Measurements from ENCODE around the gene KCNS3. TPM values are rescaled to one million over a fixed set of nuclear protein-coding genes. Genes with fewer than 3 reads are reported as not detected.

KCNS3 gene
- total RNA-seq, 2 donors from 2014 or later: not detected

DNA sequence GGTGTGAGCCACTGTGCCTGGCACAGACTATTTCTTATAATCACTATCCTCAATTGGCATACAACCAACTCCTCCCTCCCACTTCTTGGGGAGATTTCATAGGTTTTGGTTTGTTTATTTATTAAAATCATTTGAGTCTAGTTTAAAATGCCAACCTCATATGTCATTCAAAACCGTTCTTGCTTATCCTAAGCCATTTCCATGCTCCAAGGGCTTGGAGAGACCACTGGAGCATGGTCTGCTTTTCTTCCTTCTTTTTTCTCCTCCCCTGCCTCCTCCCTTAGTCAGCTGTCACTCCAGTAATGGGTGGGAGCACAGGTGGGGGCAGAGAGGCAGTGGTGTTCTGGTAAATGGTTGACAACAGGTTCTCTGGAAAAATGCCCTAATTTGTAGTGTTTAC lies 20.4 kb upstream of the KCNS3 start:
- no peak for ATAC-seq (replicated peaks)
- no peak overlapping the region for H3K4me3 Mint-ChIP-seq
- H3K36me3 Mint-ChIP-seq (ENCODE audit: low read depth): no peaks in the 10 kb centered on the region
- no peak overlapping the region for H3K27ac Mint-ChIP-seq
- no peaks in the 10 kb centered on the region for H3K9me3 Mint-ChIP-seq
- H3K27me3 Mint-ChIP-seq: peaks cover 44% of the 10 kb centered on the region
- no peaks in the 10 kb centered on the region for H3K4me1 Mint-ChIP-seq

GRCh38 chr2:17863539-17863938 lies 14.9 kb upstream of the KCNS3 start:
- Mint-ChIP-seq H3K9me3 (no peaks in the 10 kb centered on the region), H3K27ac (no peak overlapping the region), H3K36me3 (ENCODE audit: low read depth) (no peaks in the 10 kb centered on the region), H3K27me3 (peaks cover 26% of the 10 kb centered on the region), H3K4me1 (no peaks in the 10 kb centered on the region), H3K4me3 (no peak overlapping the region)
- ATAC-seq (replicated peaks): no peak

GRCh38 chr2:17864676-17865075 lies 13.8 kb upstream of the KCNS3 start:
- H3K27ac Mint-ChIP-seq: no peak overlapping the region
- H3K27me3 Mint-ChIP-seq: peaks cover 21% of the 10 kb centered on the region
- no peak for ATAC-seq (replicated peaks)
- no peak overlapping the region for H3K4me3 Mint-ChIP-seq
- no peaks in the 10 kb centered on the region for H3K9me3 Mint-ChIP-seq
- H3K4me1 Mint-ChIP-seq: no peaks in the 10 kb centered on the region
- no peaks in the 10 kb centered on the region for H3K36me3 Mint-ChIP-seq (ENCODE audit: low read depth)

- Mint-ChIP-seq H3K27me3 (peaks cover 16% of the 10 kb centered on the region), H3K9me3 (no peaks in the 10 kb centered on the region), H3K4me3 (no peak overlapping the region), H3K27ac (no peak overlapping the region), H3K4me1 (no peaks in the 10 kb centered on the region), H3K36me3 (ENCODE audit: low read depth) (no peaks in the 10 kb centered on the region)
- no peak for ATAC-seq (replicated peaks)
These were observed 11.3 kb upstream of the KCNS3 start for GRCh38 chr2:17867133-17867532.

GRCh38 chr2:17869128-17869527 lies 9.3 kb upstream of the KCNS3 start:
- Mint-ChIP-seq H3K27me3 (peaks cover 19% of the 10 kb centered on the region), H3K4me1 (no peaks in the 10 kb centered on the region), H3K4me3 (no peak overlapping the region), H3K9me3 (no peaks in the 10 kb centered on the region), H3K36me3 (ENCODE audit: low read depth) (no peaks in the 10 kb centered on the region), H3K27ac (no peak overlapping the region)
- peak; percentile 26 for ATAC-seq (replicated peaks)

DNA sequence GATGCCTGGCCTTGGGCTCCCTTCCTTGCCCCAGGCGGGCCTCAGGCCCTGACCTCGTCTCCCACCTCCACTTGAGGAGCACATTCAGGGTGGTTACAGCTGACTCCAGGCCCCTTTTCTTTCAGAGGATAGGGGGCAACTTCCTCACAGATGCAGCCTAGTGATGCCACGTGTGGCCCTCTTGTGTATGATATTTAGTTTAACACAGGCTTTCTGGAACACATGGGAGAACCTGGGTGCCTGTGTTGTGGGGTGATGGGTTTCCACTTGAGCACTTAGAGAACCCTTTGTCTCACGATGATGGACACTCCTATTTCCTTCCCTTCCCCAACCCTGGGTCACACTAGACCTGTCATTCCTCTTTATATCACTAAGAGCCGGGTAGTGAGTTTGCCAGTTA lies 6.8 kb upstream of the KCNS3 start:
- ATAC-seq (replicated peaks): no peak
- Mint-ChIP-seq H3K36me3 (ENCODE audit: low read depth) (no peaks in the 10 kb centered on the region), H3K4me1 (no peaks in the 10 kb centered on the region)

GRCh38 chr2:17873021-17873420 lies 5.4 kb upstream of the KCNS3 start:
- H3K27ac Mint-ChIP-seq: no peak overlapping the region
- H3K4me3 Mint-ChIP-seq: no peak overlapping the region
- H3K36me3 Mint-ChIP-seq (ENCODE audit: low read depth): no peaks in the 10 kb centered on the region
- H3K4me1 Mint-ChIP-seq: no peaks in the 10 kb centered on the region
- H3K27me3 Mint-ChIP-seq: peaks cover 45% of the 10 kb centered on the region
- no peaks in the 10 kb centered on the region for H3K9me3 Mint-ChIP-seq
- no peak for ATAC-seq (replicated peaks)

More for the DNA sequence above, 6.8 kb upstream of the KCNS3 start:
- H3K9me3 Mint-ChIP-seq: no peaks in the 10 kb centered on the region
- peaks cover 33% of the 10 kb centered on the region for H3K27me3 Mint-ChIP-seq
- no peak overlapping the region for H3K27ac Mint-ChIP-seq
- H3K4me3 Mint-ChIP-seq: no peak overlapping the region

GRCh38 chr2:17876590-17876989 lies 1.9 kb upstream of the KCNS3 start:
- ATAC-seq (replicated peaks): no peak
- H3K36me3 Mint-ChIP-seq (ENCODE audit: low read depth): no peaks in the 10 kb centered on the region
- no peaks in the 10 kb centered on the region for H3K4me1 Mint-ChIP-seq
- no peak overlapping the region for H3K27ac Mint-ChIP-seq
- no peak overlapping the region for H3K4me3 Mint-ChIP-seq
- no peaks in the 10 kb centered on the region for H3K9me3 Mint-ChIP-seq
- peaks cover 49% of the 10 kb centered on the region for H3K27me3 Mint-ChIP-seq

GRCh38 chr2:17877811-17878280 lies 621 bp upstream of the KCNS3 start:
- Mint-ChIP-seq H3K36me3 (ENCODE audit: low read depth) (no peaks in the 10 kb centered on the region), H3K9me3 (no peaks in the 10 kb centered on the region), H3K4me3 (peak overlapping the region; percentile 62), H3K27me3 (peaks cover 60% of the 10 kb centered on the region), H3K4me1 (no peaks in the 10 kb centered on the region), H3K27ac (no peak overlapping the region)
- peak; percentile 13 for ATAC-seq (replicated peaks)

GRCh38 chr2:17879137-17879912 lies 858 bp downstream of the KCNS3 start:
- Mint-ChIP-seq H3K27ac (no peak overlapping the region), H3K4me3 (peak overlapping the region; percentile 26), H3K36me3 (ENCODE audit: low read depth) (no peaks in the 10 kb centered on the region), H3K9me3 (peaks cover 3% of the 10 kb centered on the region), H3K27me3 (peaks cover 57% of the 10 kb centered on the region), H3K4me1 (no peaks in the 10 kb centered on the region)
- no peak for ATAC-seq (replicated peaks)

DNA sequence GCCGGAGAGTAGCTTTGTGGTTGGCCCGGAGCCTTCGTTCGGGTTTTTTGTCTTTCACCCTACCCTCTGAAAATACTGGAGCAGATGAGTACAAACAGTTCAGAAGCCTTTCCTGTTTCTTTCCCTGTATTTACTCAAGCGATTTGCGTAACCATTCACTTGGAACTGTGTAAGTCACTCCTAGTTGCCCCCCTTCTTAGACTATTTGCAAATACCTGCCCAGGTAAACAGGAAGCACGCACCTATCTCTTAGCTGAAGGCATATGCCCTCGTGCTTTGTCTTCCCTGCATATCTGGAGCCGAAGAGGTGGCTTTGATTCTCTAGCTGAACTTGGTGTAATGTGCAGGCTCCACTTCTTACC lies 1.4 kb downstream of the KCNS3 start:
- peaks cover 57% of the 10 kb centered on the region for H3K27me3 Mint-ChIP-seq
- no peak for ATAC-seq (replicated peaks)
- no peak overlapping the region for H3K27ac Mint-ChIP-seq
- peaks cover 3% of the 10 kb centered on the region for H3K9me3 Mint-ChIP-seq
- H3K4me3 Mint-ChIP-seq: peak overlapping the region; percentile 26
- no peaks in the 10 kb centered on the region for H3K4me1 Mint-ChIP-seq
- H3K36me3 Mint-ChIP-seq (ENCODE audit: low read depth): no peaks in the 10 kb centered on the region

DNA sequence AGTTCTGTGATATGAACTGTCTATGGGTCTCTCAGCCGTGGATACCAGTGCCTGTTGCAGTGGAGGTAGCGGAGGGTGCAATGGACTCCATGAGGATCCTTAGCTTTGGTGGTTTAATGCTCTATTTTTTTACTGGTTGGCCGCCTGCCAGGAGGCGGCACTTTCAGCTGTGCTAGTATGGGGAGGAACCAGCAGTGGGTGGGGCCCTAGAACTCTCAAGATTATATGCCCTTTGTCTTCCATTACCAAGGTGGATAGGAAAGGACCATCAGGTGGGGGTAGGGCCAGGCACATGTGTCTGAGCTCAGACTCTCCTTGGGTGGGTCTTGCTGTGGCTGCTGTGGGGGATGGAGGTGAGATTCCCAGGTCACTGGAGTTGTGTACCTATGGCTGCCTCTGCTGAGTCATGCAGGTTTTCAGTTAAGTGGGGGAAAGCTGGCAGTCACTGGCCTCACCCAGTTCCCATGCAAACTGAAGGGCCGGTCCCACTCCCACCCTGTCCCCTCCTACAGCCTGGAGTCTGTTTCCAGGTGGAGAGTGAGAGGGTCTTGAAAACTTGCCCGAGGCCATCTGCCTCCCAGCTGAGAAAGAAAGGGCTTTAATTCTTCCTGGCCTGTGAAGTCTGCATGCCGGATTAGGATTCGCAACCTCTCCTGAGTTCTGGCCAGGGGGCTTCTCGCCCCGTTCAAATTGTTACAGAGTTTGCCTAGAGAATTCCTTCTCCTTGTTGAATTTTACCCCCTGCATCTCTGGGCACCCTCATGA lies 14.5 kb downstream of the KCNS3 start:
- Mint-ChIP-seq H3K4me1 (no peaks in the 10 kb centered on the region), H3K4me3 (no peak overlapping the region), H3K9me3 (peaks cover 19% of the 10 kb centered on the region), H3K27ac (no peak overlapping the region), H3K36me3 (ENCODE audit: low read depth) (no peaks in the 10 kb centered on the region), H3K27me3 (peaks cover 24% of the 10 kb centered on the region)
- no peak for ATAC-seq (replicated peaks)

GRCh38 chr2:17894005-17894404 lies 15.5 kb downstream of the KCNS3 start:
- ATAC-seq (replicated peaks): no peak
- Mint-ChIP-seq H3K27me3 (peaks cover 25% of the 10 kb centered on the region), H3K4me3 (no peak overlapping the region), H3K27ac (no peak overlapping the region), H3K4me1 (no peaks in the 10 kb centered on the region), H3K9me3 (peaks cover 21% of the 10 kb centered on the region), H3K36me3 (ENCODE audit: low read depth) (no peaks in the 10 kb centered on the region)

GRCh38 chr2:17894556-17894955 lies 16.1 kb downstream of the KCNS3 start:
- Mint-ChIP-seq H3K4me3 (no peak overlapping the region), H3K4me1 (no peaks in the 10 kb centered on the region), H3K9me3 (peaks cover 21% of the 10 kb centered on the region), H3K27me3 (peaks cover 25% of the 10 kb centered on the region), H3K36me3 (ENCODE audit: low read depth) (no peaks in the 10 kb centered on the region), H3K27ac (no peak overlapping the region)
- ATAC-seq (replicated peaks): no peak

GRCh38 chr2:17899871-17900270 lies 21.4 kb downstream of the KCNS3 start:
- Mint-ChIP-seq H3K27ac (no peak overlapping the region), H3K27me3 (peaks cover 24% of the 10 kb centered on the region), H3K36me3 (ENCODE audit: low read depth) (no peaks in the 10 kb centered on the region), H3K4me3 (no peak overlapping the region), H3K9me3 (peaks cover 4% of the 10 kb centered on the region), H3K4me1 (no peaks in the 10 kb centered on the region)
- ATAC-seq (replicated peaks): no peak

All from activated T-helper 17 cell treated with anti-CD3 and anti-CD28 coated beads, Interleukin-2, amount 50 U/mL, for 72 hours (primary cell).